Measurements from ENCODE around the gene CTNNB1. TPM values are rescaled to one million over a fixed set of nuclear protein-coding genes. Genes with fewer than 3 reads are reported as not detected.

Gene CTNNB1
- total and polyA plus RNA-seq, 2 of the 13 experiments (the other 11 are each of a cell fraction or from before 2014, with no cell fraction given) = 398 to 489 TPM

- POLR2A ChIA-PET = interaction anchor here (1.0 to 1.3 kb wide), 4 partner anchors 19 to 48 kb away, joined by 3 to 13 read pairs (median 6); partner anchors contain the start of gene CTNNB1
- Histone ChIP-seq H3K9me3 (ENCODE audit: low read length) (no peaks in the 10 kb centered on the region), H4K20me1 (ENCODE audit: insufficient read depth, low read length) (no peaks in the 10 kb centered on the region), H3K4me1 (ENCODE audit: insufficient read depth, low read length) (peaks cover 53% of the 10 kb centered on the region), H3K27ac (ENCODE audit: extremely low read length, insufficient read depth, low read length) (peak overlapping the region; percentile 48), H3K9ac (ENCODE audit: insufficient read depth, low read depth, low read length) (peak overlapping the region; percentile 45), H3K36me3 (replicated peaks in 1 of 2; ENCODE audit: control insufficient read depth in 1 of 2, insufficient read depth in 2 of 2, low read length in 2 of 2) (peaks cover 0 to 10% of the 10 kb centered on the region in 2 experiments), H3K27me3 (ENCODE audit: control insufficient read depth in 1 of 2, insufficient read depth in 2 of 2, low read length in 2 of 2) (no peaks in the 10 kb centered on the region), H2AFZ (ENCODE audit: low read length) (no peak overlapping the region), H3K79me2 (ENCODE audit: insufficient read depth, low read length) (no peaks in the 10 kb centered on the region), H3K4me3 (replicated peaks in 1 of 3; ENCODE audit: insufficient read depth in 1 of 3, low read depth in 2 of 3, low read length in 3 of 3) (no peak overlapping the region; a peak in 1 of 6 replicates), H3K4me2 (ENCODE audit: low read depth, low read length) (peak overlapping the region; percentile 54)
- ATAC-seq (peak; percentile 68), DNase-seq (ENCODE audit: low spot score) (peak; percentile 95), FAIRE-seq (peak; percentile 95)
- CTCF ChIA-PET (ENCODE audit: low intra/inter-chr PET ratio, low total read pairs) = no interaction called here
- BruUV-seq (replicated peaks) = no TSS peak
- WGBS (ENCODE audit: low lambda C conversion rate) = 45% methylated on average over 7 of the region's 12 CpGs
- in situ Hi-C loops (cut with HindIII; ENCODE audit: extremely low pct_ligation_motif_present, low pct_unique_long_range_greater_than_20kb) = no loop called here
- intact Hi-C loops (cut with micrococcal nuclease; ENCODE audit: unreplicated experiment) = loop anchor here (1.0 to 10.0 kb wide), 4 partner anchors 21 to 663 kb away; no protein-coding TSS in a partner anchor
- TF ChIP-seq BATF2 (CRISPR knock-in tag; IDR thresholded peaks at IDR 0.05) (no peak), SMAD3 (CRISPR knock-in tag; IDR thresholded peaks at IDR 0.05) (peak; percentile 39; the same call in 1 of the 2 replicates), NCOA5 (CRISPR knock-in tag; IDR thresholded peaks at IDR 0.05) (no peak), STAT5B (CRISPR knock-in tag; IDR thresholded peaks at IDR 0.05) (no peak), IKZF4 (CRISPR knock-in tag; IDR thresholded peaks at IDR 0.05; ENCODE audit: borderline replicate concordance, low read depth, not compliant biosample characterization) (no peak), ZNF383 (CRISPR knock-in tag; IDR thresholded peaks at IDR 0.05; ENCODE audit: borderline replicate concordance) (no peak), ZNF296 (CRISPR knock-in tag; conservative IDR thresholded peaks at IDR 0.05) (no peak), ZNF781 (CRISPR knock-in tag; IDR thresholded peaks at IDR 0.05; ENCODE audit: borderline replicate concordance, not compliant biosample characterization) (no peak), ZNF121 (CRISPR knock-in tag; IDR thresholded peaks at IDR 0.05) (peak; percentile 37; the same call in 1 of the 2 replicates), ZNF792 (CRISPR knock-in tag; IDR thresholded peaks at IDR 0.05) (0 out of 2 replicates have a peak, but pooled peaks have one; percentile 28), ZNF816 (CRISPR knock-in tag; IDR thresholded peaks at IDR 0.05; ENCODE audit: borderline replicate concordance) (no peak), KAT7 (CRISPR knock-in tag; IDR thresholded peaks at IDR 0.05; ENCODE audit: borderline replicate concordance) (no peak), RFX3 (CRISPR knock-in tag; IDR thresholded peaks at IDR 0.05) (no peak), HDAC1 (CRISPR knock-in tag; IDR thresholded peaks at IDR 0.05) (peak; percentile 47; the same call in 1 of the 2 replicates), DMTF1 (CRISPR knock-in tag; IDR thresholded peaks at IDR 0.05) (no peak), HNF1B (CRISPR knock-in tag; IDR thresholded peaks at IDR 0.05) (no peak), ZNF253 (CRISPR knock-in tag; IDR thresholded peaks at IDR 0.05; ENCODE audit: borderline replicate concordance) (no peak), ZNF343 (CRISPR knock-in tag; IDR thresholded peaks at IDR 0.05) (no peak), MED13 (CRISPR knock-in tag; IDR thresholded peaks at IDR 0.05) (peak; percentile 59; the same call in 1 of the 2 replicates), ZFY (CRISPR knock-in tag; IDR thresholded peaks at IDR 0.05) (no peak)
Observed at GRCh38 chr3:41247055-41248004, 48.0 kb downstream of the CTNNB1 start.

Data from HepG2 (cell line).